ENCODE results near the gene PRIM1.
"Not testable (repeated sequence)": the region's sequence is repeated elsewhere in the genome, so short reads cannot be mapped to it uniquely, and the experiment has no call there.

The PRIM1 gene

GRCh38 chr12:56716933-56717880 is 34.9 kb downstream of the PRIM1 start:
- no peak for DNase-seq

- DNase-seq = no peak
Measured at GRCh38 chr12:56716458-56716857, 35.7 kb downstream of the PRIM1 start.

DNA sequence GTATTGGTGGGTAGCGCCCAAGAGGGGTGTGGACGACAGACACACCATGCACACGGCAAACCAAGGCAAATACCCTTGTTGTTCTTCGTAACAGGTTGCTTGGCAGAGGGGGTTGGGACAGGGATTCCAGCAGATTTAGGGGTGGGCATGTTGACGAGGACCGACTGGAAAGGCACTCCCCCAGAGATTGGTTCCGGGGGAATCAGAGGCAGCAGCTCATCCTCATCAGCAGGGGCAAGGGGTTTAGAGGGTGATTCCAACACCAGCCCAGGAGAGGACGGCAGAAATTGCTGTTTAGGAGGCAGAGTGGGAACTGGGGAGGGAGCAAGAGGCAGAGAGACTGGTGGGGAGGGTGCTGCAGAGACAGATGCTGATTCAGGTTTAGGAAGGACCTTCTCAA is 36.3 kb downstream of the PRIM1 start:
- no peak for DNase-seq

- no peak for DNase-seq
Measured at GRCh38 chr12:56714431-56714929, 37.6 kb downstream of the PRIM1 start.

DNA sequence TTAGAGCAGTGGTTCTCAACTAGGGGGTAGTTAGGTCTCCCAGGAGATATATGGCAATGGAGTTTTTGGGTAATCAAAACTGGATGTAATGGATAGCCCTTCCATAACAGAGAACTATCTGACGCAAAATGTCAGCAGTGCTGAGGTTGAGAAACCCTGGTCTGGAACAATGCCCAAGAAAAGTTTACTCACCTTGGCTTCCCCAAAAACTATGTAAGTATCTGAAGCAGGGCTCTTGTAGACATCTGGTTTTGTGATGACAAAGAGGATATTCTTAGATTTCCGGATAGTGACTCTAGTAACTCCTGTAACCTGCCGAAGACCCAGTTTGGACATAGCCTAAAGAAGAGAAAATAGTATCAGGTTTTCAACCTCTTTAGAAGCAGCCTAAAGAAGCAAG is 38.8 kb downstream of the PRIM1 start:
- no peak for DNase-seq

GRCh38 chr12:56709759-56710376 is 42.3 kb downstream of the PRIM1 start:
- DNase-seq = no peak

GRCh38 chr12:56704522-56704921 is 47.6 kb downstream of the PRIM1 start:
- DNase-seq = not testable (repeated sequence)

- no peak for DNase-seq
Measured at GRCh38 chr12:56699020-56699661, 53.0 kb downstream of the PRIM1 start.

DNA sequence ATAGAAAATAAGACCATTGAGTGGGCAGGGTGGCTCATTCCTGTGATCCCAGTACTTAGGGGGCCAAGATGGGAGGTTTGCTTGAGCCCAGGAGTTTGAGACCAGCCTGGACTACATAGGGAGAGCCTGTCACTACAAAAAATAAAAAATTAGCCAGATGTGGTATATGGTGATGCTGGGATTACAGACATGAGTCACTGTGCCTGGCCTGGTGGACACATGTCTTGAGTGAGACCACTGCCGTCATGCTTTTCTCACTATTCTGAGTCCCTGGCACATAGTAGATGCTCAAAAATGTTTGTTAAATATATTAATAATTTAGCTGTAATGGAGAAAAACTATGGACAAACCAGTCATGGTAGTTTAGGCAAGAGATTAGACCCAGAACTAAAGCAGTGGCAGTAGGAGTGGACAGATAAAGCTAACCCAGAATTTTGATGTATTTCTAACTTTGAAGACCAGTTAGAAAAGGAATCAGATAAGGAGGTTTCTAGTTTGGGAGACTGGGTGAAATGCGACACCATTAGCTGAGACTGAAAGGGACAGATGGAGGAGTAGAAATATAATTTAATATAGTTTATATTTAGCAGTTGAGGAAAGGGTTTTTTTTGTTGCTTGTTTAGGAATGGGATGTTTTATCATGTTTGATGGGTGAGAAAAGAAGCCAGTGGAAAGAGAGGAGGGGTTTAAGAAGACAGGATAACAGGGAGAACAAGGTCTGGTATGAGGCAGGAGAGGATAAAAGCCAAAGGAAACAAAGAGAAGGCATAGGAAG is 56.6 kb downstream of the PRIM1 start:
- no peak for DNase-seq

- DNase-seq = no peak
Measured at GRCh38 chr12:56694161-56694560, 58.0 kb downstream of the PRIM1 start.

- no peak for DNase-seq
Measured at GRCh38 chr12:56688846-56689109, 63.3 kb downstream of the PRIM1 start.

- DNase-seq = peak; percentile 97
Measured at GRCh38 chr12:56688129-56688845, 63.8 kb downstream of the PRIM1 start, which contains the start of gene PTGES3. TSS of gene PTGES3 (minus strand) at chr12:56688284. CDS start at chr12:56687999, 285 bp downstream.

GRCh38 chr12:56687223-56688128 is 64.6 kb downstream of the PRIM1 start:
- DNase-seq = peak; percentile 58

DNA sequence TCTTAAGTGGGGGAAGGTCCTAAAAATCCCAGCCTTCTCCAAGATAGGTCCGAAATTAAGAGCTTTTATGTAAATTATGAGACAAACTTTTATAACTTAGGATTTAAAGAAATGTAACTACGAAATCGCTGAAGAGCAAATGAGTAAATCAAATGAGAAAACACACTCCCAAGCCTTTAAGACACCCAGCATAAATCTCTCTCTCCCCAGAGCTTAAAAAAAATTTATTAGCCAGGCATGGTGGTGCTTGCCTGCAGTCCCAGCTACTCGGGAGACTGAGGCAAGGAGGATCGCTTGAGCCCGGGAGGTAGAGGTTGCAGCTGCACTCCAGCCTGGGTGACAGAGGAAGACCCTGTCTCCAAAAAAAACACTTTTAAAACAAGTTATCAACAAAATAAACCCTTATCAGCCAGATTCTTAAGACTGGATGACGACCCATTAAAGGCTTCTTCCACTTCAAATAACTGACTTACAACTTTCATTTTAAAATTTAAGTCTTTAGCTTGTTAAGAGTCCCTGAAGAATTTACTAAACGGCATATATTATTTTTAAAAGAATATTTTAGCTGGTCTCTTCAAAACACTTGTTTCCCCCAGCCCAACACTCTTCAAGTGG is 67.3 kb downstream of the PRIM1 start:
- DNase-seq = no peak

GRCh38 chr12:56682323-56682722 is 69.8 kb downstream of the PRIM1 start:
- no peak for DNase-seq
